ENCODE results near the gene NR5A2. TPM values are rescaled to one million over a fixed set of nuclear protein-coding genes. Genes with fewer than 3 reads are reported as not detected.

Gene NR5A2
- total and polyA plus RNA-seq, 10 of the 15 experiments (the other 5 are each of a cell fraction or from before 2014, with no cell fraction given) = 0.02 to 0.60 (median 0.15) TPM; not detected in 1

DNA sequence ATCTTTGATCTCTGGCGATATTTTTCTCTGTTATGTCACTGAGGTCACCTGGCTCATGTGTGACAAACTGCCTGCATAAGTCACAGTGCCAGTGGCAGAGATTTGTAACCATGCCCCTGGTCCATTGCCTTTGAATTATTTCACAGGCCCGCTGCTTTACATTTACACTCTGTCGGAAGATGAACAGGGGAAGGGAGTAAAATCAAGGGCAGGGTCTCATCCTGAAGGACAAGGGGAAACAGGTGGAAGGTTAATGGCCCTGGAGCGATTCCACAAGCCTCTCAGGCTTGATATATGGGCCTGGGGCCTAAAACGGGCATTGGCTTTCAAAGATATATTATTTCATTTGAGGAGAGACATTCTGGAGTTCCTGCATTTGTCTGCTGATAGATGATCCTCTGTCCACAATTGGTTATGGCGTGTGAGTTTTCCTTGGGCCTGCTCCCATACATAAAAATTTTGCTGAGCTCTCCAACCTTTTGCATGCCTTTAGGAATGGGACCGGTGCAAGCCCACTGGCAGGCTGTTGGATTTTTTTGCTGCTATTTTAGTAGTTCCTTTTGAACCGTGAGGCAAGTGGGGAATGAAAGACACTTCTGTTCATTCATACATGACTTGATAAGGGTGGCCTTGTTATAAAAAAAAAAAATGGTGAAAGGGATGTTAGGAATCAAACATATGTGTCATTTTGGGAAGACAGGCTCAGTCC, 51.9 kb downstream of the NR5A2 start:
- no TSS peak for BruUV-seq (replicated peaks)
- ATAC-seq = no peak
- Histone ChIP-seq H3K79me2 (ENCODE audit: control insufficient read depth, insufficient read depth, low read length) (no peaks in the 10 kb centered on the region), H3K36me3 (ENCODE audit: control insufficient read depth in 2 of 2, insufficient read depth in 2 of 2, low read length in 1 of 2) (no peaks in the 10 kb centered on the region), H3K9me3 (replicated peaks; ENCODE audit: control insufficient read depth, insufficient read depth, low read length) (no peaks in the 10 kb centered on the region), H3K4me2 (ENCODE audit: control insufficient read depth, insufficient read depth) (no peak overlapping the region), H3K4me1 (ENCODE audit: control insufficient read depth, insufficient read depth, low read length) (no peaks in the 10 kb centered on the region), H3K27me3 (replicated peaks in 1 of 2; ENCODE audit: control insufficient read depth in 2 of 2, insufficient read depth in 2 of 2, low read length in 1 of 2) (peaks cover 2 to 6% of the 10 kb centered on the region in 2 experiments; a peak in 2 of 4 replicates), H3K4me3 (no peak overlapping the region), H2AFZ (ENCODE audit: control insufficient read depth, low read depth, low read length) (no peak overlapping the region), H3K9ac (ENCODE audit: control insufficient read depth, insufficient read depth, low read length) (no peak overlapping the region), H3K27ac (ENCODE audit: control insufficient read depth, insufficient read depth) (no peak overlapping the region), H4K20me1 (ENCODE audit: control insufficient read depth, insufficient read depth) (no peaks in the 10 kb centered on the region)
- ChIA-PET POLR2A (no interaction called here), RAD21 (ENCODE audit: unreplicated experiment) (interaction anchor here (1.1 kb wide), 1 partner anchor 20 kb away, joined by 3 read pairs; no protein-coding TSS in a partner anchor), SMC1A (ENCODE audit: uncharacterized antibody, unreplicated experiment) (interaction anchor here (1.1 kb wide), 1 partner anchor 147 kb away, joined by 3 read pairs; no protein-coding TSS in a partner anchor), CTCF (no interaction called here)
- intact Hi-C loops (cut with micrococcal nuclease; ENCODE audit: unreplicated experiment) (no loop called here), in situ Hi-C loops (cut with MboI) (no loop called here)
- no peak for DNase-seq (ENCODE audit: low read depth, low spot score)
- no peak for FAIRE-seq
- TF ChIP-seq IKZF2 (IDR thresholded peaks at IDR 0.05) = no peak
- 43% methylated on average over 8 of the region's 8 CpGs for WGBS (ENCODE audit: insufficient coverage, insufficient replicate concordance, low lambda C conversion rate, missing lambda C conversion rate)

DNA sequence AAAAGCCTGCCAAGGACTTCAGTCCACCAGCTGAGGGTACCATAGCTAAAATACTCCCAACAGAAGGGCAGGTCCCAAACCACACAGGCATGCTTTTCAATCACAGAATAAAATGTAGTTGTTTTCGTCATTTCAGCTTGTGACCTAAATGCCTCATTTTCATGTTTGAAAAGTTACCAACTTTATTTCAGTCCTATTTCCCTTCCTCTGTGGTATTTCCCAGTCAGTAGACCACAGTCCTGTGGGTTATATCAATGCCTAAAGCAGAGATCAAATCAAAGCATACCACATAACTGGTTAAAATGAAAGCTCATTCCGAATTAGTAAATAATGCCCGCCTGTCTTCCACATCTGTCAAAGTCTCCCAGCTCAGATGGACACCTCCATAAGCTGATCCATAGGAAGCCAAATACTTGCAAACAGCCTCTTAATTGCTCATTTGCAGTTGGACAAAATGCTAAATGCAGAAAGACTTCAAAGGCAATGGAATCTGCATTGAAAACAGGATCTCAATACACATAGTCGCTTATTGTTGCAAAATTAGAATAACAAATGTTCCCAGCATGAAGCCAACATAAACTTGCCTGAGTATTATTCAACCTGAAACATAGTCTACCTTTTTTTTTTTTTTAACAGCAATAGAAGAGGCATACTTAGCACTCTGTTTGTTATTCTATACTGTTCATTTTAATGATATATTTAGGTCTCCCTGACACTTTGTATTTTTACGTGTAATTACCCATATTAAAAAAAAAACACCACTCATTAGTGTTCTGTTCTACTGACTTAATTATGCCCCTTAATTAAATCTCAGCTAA, 53.9 kb downstream of the NR5A2 start:
- Histone ChIP-seq H3K9me3 (replicated peaks; ENCODE audit: control insufficient read depth, insufficient read depth, low read length) (no peaks in the 10 kb centered on the region), H4K20me1 (ENCODE audit: control insufficient read depth, insufficient read depth) (no peaks in the 10 kb centered on the region), H3K9ac (ENCODE audit: control insufficient read depth, insufficient read depth, low read length) (no peak overlapping the region), H3K27ac (ENCODE audit: control insufficient read depth, insufficient read depth) (no peak overlapping the region), H2AFZ (ENCODE audit: control insufficient read depth, low read depth, low read length) (no peak overlapping the region), H3K4me2 (ENCODE audit: control insufficient read depth, insufficient read depth) (no peak overlapping the region), H3K79me2 (ENCODE audit: control insufficient read depth, insufficient read depth, low read length) (no peaks in the 10 kb centered on the region), H3K4me1 (ENCODE audit: control insufficient read depth, insufficient read depth, low read length) (no peaks in the 10 kb centered on the region), H3K36me3 (ENCODE audit: control insufficient read depth in 2 of 2, insufficient read depth in 2 of 2, low read length in 1 of 2) (no peaks in the 10 kb centered on the region), H3K4me3 (no peak overlapping the region), H3K27me3 (replicated peaks in 1 of 2; ENCODE audit: control insufficient read depth in 2 of 2, insufficient read depth in 2 of 2, low read length in 1 of 2) (peaks cover 2 to 6% of the 10 kb centered on the region in 2 experiments; a peak in 2 of 4 replicates)
- no TSS peak for BruUV-seq (replicated peaks)
- CTCF ChIA-PET = interaction anchor here (0.6 to 1.3 kb wide), 5 partner anchors 10 to 409 kb away, joined by 3 read pairs; no protein-coding TSS in a partner anchor
- WGBS (ENCODE audit: insufficient coverage, insufficient replicate concordance, low lambda C conversion rate, missing lambda C conversion rate) = 49% methylated on average over 5 of the region's 5 CpGs
- in situ Hi-C loops (cut with MboI) (no loop called here), intact Hi-C loops (cut with micrococcal nuclease; ENCODE audit: unreplicated experiment) (no loop called here)
- POLR2A ChIA-PET = no interaction called here
- DNase-seq (ENCODE audit: low read depth, low spot score) (no peak), FAIRE-seq (no peak), ATAC-seq (no peak)
- RAD21 ChIA-PET (ENCODE audit: unreplicated experiment) = no interaction called here
- SMC1A ChIA-PET (ENCODE audit: uncharacterized antibody, unreplicated experiment) = interaction anchor here (0.8 kb wide), 1 partner anchor 10 kb away, joined by 3 read pairs; no protein-coding TSS in a partner anchor
- TF ChIP-seq, protein P1, sequence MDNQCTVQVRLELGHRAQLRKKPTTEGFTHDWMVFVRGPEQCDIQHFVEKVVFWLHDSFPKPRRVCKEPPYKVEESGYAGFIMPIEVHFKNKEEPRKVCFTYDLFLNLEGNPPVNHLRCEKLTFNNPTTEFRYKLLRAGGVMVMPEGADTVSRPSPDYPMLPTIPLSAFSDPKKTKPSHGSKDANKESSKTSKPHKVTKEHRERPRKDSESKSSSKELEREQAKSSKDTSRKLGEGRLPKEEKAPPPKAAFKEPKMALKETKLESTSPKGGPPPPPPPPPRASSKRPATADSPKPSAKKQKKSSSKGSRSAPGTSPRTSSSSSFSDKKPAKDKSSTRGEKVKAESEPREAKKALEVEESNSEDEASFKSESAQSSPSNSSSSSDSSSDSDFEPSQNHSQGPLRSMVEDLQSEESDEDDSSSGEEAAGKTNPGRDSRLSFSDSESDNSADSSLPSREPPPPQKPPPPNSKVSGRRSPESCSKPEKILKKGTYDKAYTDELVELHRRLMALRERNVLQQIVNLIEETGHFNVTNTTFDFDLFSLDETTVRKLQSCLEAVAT (IDR thresholded peaks at IDR 0.05) = no peak
- TF ChIP-seq ESRRA (IDR thresholded peaks at IDR 0.05; ENCODE audit: low read length) = no peak
- TF ChIP-seq PML (IDR thresholded peaks at IDR 0.05; ENCODE audit: low read length) = no peak
- no peak for TF ChIP-seq SP1 (IDR thresholded peaks at IDR 0.05; ENCODE audit: low read depth, low read length)
- no peak for TF ChIP-seq SREBF1 (IDR thresholded peaks at IDR 0.05; ENCODE audit: low read length)
- no peak for TF ChIP-seq MTA2 (IDR thresholded peaks at IDR 0.05; ENCODE audit: low read depth)
- TF ChIP-seq MYC (IDR thresholded peaks at IDR 0.05; ENCODE audit: insufficient read depth, insufficient read length, insufficient replicate concordance, low read length, severe bottlenecking) = no peak
- no peak for TF ChIP-seq RBBP5 (conservative IDR thresholded peaks at IDR 0.05)
- no peak for TF ChIP-seq CREM (IDR thresholded peaks at IDR 0.05; ENCODE audit: low read depth)
- TF ChIP-seq RELA (IDR thresholded peaks at IDR 0.05; ENCODE audit: borderline replicate concordance, partially characterized antibody) = no peak

Data from GM12878 (cell line).